ENCODE measurements around the gene MID1.
A peak's percentile ranks its signal among the peaks of the same experiment; 100 is the strongest.

The MID1 gene, protein sequence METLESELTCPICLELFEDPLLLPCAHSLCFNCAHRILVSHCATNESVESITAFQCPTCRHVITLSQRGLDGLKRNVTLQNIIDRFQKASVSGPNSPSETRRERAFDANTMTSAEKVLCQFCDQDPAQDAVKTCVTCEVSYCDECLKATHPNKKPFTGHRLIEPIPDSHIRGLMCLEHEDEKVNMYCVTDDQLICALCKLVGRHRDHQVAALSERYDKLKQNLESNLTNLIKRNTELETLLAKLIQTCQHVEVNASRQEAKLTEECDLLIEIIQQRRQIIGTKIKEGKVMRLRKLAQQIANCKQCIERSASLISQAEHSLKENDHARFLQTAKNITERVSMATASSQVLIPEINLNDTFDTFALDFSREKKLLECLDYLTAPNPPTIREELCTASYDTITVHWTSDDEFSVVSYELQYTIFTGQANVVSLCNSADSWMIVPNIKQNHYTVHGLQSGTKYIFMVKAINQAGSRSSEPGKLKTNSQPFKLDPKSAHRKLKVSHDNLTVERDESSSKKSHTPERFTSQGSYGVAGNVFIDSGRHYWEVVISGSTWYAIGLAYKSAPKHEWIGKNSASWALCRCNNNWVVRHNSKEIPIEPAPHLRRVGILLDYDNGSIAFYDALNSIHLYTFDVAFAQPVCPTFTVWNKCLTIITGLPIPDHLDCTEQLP

GRCh38 chrX:10620121-10620699 lies at the start of gene MID1:
MID1 (minus strand) TSS chrX:10620585; CDS start chrX:10567547, 53,038 bp downstream.
- no peaks in the 10 kb centered on the region for H3K27me3 ChIP-seq (ENCODE audit: insufficient read depth, low read length)
- peaks cover 45% of the 10 kb centered on the region for H3K4me1 ChIP-seq (ENCODE audit: control insufficient read depth, insufficient read depth, low read length, unreplicated experiment)
- peak within 1 kb of the TSS; percentile 81 for H3K27ac ChIP-seq (ENCODE audit: low read depth, low read length)
- peak within 1 kb of the TSS; percentile 88 for H2AFZ ChIP-seq (ENCODE audit: low read length, unreplicated experiment)
- peaks cover 49% of the 10 kb centered on the region for H3K79me2 ChIP-seq (ENCODE audit: control insufficient read depth, insufficient read depth, low read length, unreplicated experiment)
- peak within 1 kb of the TSS; percentile 97 for H3K4me3 ChIP-seq (ENCODE audit: low read depth, low read length)
- H3K36me3 ChIP-seq (ENCODE audit: insufficient read depth, low read length) = no peaks in the 10 kb centered on the region

GRCh38 chrX:10667143-10667542 lies 46.8 kb upstream of the MID1 start:
- H3K27ac ChIP-seq (ENCODE audit: low read depth, low read length) = no peak overlapping the region
- H3K79me2 ChIP-seq (ENCODE audit: control insufficient read depth, insufficient read depth, low read length, unreplicated experiment) = no peaks in the 10 kb centered on the region
- H3K36me3 ChIP-seq (ENCODE audit: insufficient read depth, low read length) = no peaks in the 10 kb centered on the region
- no peak overlapping the region for H2AFZ ChIP-seq (ENCODE audit: low read length, unreplicated experiment)
- H3K4me3 ChIP-seq (ENCODE audit: low read depth, low read length) = no peak overlapping the region
- H3K4me1 ChIP-seq (ENCODE audit: control insufficient read depth, insufficient read depth, low read length, unreplicated experiment) = no peaks in the 10 kb centered on the region
- H3K27me3 ChIP-seq (ENCODE audit: insufficient read depth, low read length) = 0 out of 2 replicates have a peak, but pooled peaks cover 1% of the 10 kb centered on the region

- Histone ChIP-seq H3K4me1 (ENCODE audit: control insufficient read depth, insufficient read depth, low read length, unreplicated experiment) (no peaks in the 10 kb centered on the region), H3K27ac (ENCODE audit: low read depth, low read length) (no peak overlapping the region), H3K79me2 (ENCODE audit: control insufficient read depth, insufficient read depth, low read length, unreplicated experiment) (no peaks in the 10 kb centered on the region), H2AFZ (ENCODE audit: low read length, unreplicated experiment) (no peak overlapping the region), H3K4me3 (ENCODE audit: low read depth, low read length) (no peak overlapping the region), H3K27me3 (ENCODE audit: insufficient read depth, low read length) (no peaks in the 10 kb centered on the region), H3K36me3 (ENCODE audit: insufficient read depth, low read length) (no peaks in the 10 kb centered on the region)
These were observed 45.7 kb upstream of the MID1 start for GRCh38 chrX:10666102-10666501.

DNA sequence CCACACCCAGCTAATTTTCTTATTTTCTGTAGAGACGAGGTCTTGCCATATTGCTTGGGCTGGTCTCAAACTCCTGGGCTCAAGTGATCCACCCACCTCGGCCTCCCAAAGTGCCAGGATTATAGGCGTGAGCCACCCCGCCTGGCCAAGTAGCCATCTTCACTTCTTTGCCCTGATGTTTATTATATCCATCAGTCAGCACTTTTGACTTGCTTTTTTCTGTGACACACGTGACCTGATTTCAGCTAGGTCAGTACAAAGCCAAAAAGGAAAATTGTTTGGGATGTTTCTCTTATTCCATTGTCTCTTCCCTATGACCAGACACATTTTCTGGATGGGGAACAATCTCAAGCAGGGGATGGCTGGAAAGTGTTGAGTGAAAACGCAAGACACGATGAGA lies 45.3 kb upstream of the MID1 start:
- no peaks in the 10 kb centered on the region for H3K36me3 ChIP-seq (ENCODE audit: insufficient read depth, low read length)
- H3K79me2 ChIP-seq (ENCODE audit: control insufficient read depth, insufficient read depth, low read length, unreplicated experiment) = no peaks in the 10 kb centered on the region
- H3K4me1 ChIP-seq (ENCODE audit: control insufficient read depth, insufficient read depth, low read length, unreplicated experiment) = no peaks in the 10 kb centered on the region
- no peak overlapping the region for H3K27ac ChIP-seq (ENCODE audit: low read depth, low read length)
- no peak overlapping the region for H3K4me3 ChIP-seq (ENCODE audit: low read depth, low read length)
- H3K27me3 ChIP-seq (ENCODE audit: insufficient read depth, low read length) = no peaks in the 10 kb centered on the region
- H2AFZ ChIP-seq (ENCODE audit: low read length, unreplicated experiment) = no peak overlapping the region

DNA sequence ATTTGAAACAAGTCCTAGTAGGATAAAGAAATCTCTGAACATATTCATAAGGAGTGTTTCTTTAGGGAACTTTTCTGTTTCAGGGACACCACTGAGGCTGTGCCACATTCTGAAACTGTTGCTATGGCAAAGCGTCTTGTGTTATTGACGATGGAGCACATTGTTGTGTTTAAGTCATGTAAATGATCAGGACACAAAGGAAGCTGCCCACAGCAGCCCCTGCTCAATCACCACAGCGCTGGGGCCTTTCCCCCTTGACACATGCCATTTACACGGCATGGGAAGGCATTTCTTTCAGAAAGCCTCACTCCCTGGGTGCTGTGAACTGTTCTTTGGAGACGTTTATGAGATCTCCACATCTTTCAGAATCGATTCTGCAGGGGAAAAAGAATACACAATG lies 39.8 kb upstream of the MID1 start:
- Histone ChIP-seq H3K36me3 (ENCODE audit: insufficient read depth, low read length) (no peaks in the 10 kb centered on the region), H3K4me1 (ENCODE audit: control insufficient read depth, insufficient read depth, low read length, unreplicated experiment) (no peaks in the 10 kb centered on the region), H3K27ac (ENCODE audit: low read depth, low read length) (no peak overlapping the region), H3K4me3 (ENCODE audit: low read depth, low read length) (no peak overlapping the region), H2AFZ (ENCODE audit: low read length, unreplicated experiment) (no peak overlapping the region), H3K27me3 (ENCODE audit: insufficient read depth, low read length) (no peaks in the 10 kb centered on the region), H3K79me2 (ENCODE audit: control insufficient read depth, insufficient read depth, low read length, unreplicated experiment) (no peaks in the 10 kb centered on the region)

GRCh38 chrX:10656214-10656613 lies 35.8 kb upstream of the MID1 start:
- H3K27me3 ChIP-seq (ENCODE audit: insufficient read depth, low read length) = no peaks in the 10 kb centered on the region

GRCh38 chrX:10654960-10655359 lies 34.6 kb upstream of the MID1 start:
- H3K79me2 ChIP-seq (ENCODE audit: control insufficient read depth, insufficient read depth, low read length, unreplicated experiment) = no peaks in the 10 kb centered on the region
- no peak overlapping the region for H2AFZ ChIP-seq (ENCODE audit: low read length, unreplicated experiment)
- H3K36me3 ChIP-seq (ENCODE audit: insufficient read depth, low read length) = no peaks in the 10 kb centered on the region
- no peaks in the 10 kb centered on the region for H3K27me3 ChIP-seq (ENCODE audit: insufficient read depth, low read length)
- no peak overlapping the region for H3K4me3 ChIP-seq (ENCODE audit: low read depth, low read length)
- H3K27ac ChIP-seq (ENCODE audit: low read depth, low read length) = no peak overlapping the region
- no peaks in the 10 kb centered on the region for H3K4me1 ChIP-seq (ENCODE audit: control insufficient read depth, insufficient read depth, low read length, unreplicated experiment)

More at GRCh38 chrX:10656214-10656613, 35.8 kb upstream of the MID1 start:
- no peaks in the 10 kb centered on the region for H3K36me3 ChIP-seq (ENCODE audit: insufficient read depth, low read length)
- no peak overlapping the region for H2AFZ ChIP-seq (ENCODE audit: low read length, unreplicated experiment)
- no peak overlapping the region for H3K27ac ChIP-seq (ENCODE audit: low read depth, low read length)
- H3K4me3 ChIP-seq (ENCODE audit: low read depth, low read length) = no peak overlapping the region
- no peaks in the 10 kb centered on the region for H3K4me1 ChIP-seq (ENCODE audit: control insufficient read depth, insufficient read depth, low read length, unreplicated experiment)
- H3K79me2 ChIP-seq (ENCODE audit: control insufficient read depth, insufficient read depth, low read length, unreplicated experiment) = no peaks in the 10 kb centered on the region

DNA sequence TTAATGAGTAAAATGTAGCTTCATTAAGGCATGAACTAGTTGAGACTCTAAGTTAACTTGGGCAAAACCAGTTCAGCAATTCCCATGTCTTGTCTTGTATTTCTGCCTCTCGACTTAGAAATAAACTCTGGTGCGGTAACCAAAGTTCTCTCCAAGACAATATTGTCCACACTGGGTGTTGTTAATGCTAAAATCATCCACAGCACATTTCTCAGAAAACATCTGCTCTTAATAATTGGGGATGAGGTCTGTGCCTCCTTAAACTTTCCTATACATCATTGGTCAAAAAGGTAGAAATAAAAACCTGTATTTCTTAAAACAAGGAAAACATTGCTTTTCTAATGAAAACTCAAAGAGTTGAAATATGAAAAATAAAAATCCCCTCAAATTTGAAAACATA lies 32.9 kb upstream of the MID1 start:
- Histone ChIP-seq H2AFZ (ENCODE audit: low read length, unreplicated experiment) (no peak overlapping the region), H3K4me1 (ENCODE audit: control insufficient read depth, insufficient read depth, low read length, unreplicated experiment) (no peaks in the 10 kb centered on the region), H3K4me3 (ENCODE audit: low read depth, low read length) (no peak overlapping the region), H3K27me3 (ENCODE audit: insufficient read depth, low read length) (no peaks in the 10 kb centered on the region), H3K27ac (ENCODE audit: low read depth, low read length) (no peak overlapping the region), H3K79me2 (ENCODE audit: control insufficient read depth, insufficient read depth, low read length, unreplicated experiment) (no peaks in the 10 kb centered on the region), H3K36me3 (ENCODE audit: insufficient read depth, low read length) (no peaks in the 10 kb centered on the region)

DNA sequence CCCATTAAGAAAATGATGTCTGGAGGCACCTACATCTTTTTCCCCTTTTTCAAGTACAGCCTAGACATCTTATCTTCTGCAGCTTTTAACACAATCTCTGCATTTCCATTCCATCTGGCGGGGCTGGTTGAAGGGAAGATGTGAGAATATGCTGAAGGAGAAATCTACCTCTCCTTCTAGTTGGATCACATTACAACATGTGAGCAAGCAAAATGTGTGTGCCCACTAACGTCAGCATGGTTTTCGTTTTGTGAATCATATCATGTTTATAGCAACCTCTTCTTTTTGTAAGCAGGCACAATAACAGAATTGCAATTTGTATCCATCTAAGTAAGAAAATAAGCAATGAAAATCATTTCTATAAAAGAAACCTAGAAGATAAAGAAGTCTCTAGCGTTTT lies 28.9 kb upstream of the MID1 start:
- H3K27me3 ChIP-seq (ENCODE audit: insufficient read depth, low read length) = no peaks in the 10 kb centered on the region
- H3K4me1 ChIP-seq (ENCODE audit: control insufficient read depth, insufficient read depth, low read length, unreplicated experiment) = no peaks in the 10 kb centered on the region
- no peak overlapping the region for H3K4me3 ChIP-seq (ENCODE audit: low read depth, low read length)
- H3K36me3 ChIP-seq (ENCODE audit: insufficient read depth, low read length) = no peaks in the 10 kb centered on the region
- H3K79me2 ChIP-seq (ENCODE audit: control insufficient read depth, insufficient read depth, low read length, unreplicated experiment) = no peaks in the 10 kb centered on the region
- H3K27ac ChIP-seq (ENCODE audit: low read depth, low read length) = no peak overlapping the region
- H2AFZ ChIP-seq (ENCODE audit: low read length, unreplicated experiment) = no peak overlapping the region

DNA sequence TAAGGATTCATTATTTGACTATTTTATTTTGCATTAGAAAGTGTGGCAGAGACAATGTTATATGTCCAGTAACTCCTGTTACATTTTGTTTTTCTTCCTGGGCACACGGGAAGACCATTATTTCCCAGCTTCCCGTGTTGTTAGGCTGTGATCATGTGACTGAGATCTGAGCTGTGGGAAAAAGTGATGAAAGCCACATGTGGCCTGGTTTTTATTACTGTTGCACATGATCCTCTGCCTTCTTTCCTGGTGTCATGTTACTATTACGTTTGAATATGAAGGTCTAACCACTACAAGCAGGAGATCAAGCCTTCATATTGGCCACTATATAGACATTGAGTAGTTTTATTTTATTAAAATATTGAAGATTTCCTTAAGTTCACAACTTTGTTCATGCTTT lies 28.2 kb upstream of the MID1 start:
- Histone ChIP-seq H3K27ac (ENCODE audit: low read depth, low read length) (no peak overlapping the region), H3K79me2 (ENCODE audit: control insufficient read depth, insufficient read depth, low read length, unreplicated experiment) (no peaks in the 10 kb centered on the region), H3K4me3 (ENCODE audit: low read depth, low read length) (no peak overlapping the region), H3K27me3 (ENCODE audit: insufficient read depth, low read length) (no peaks in the 10 kb centered on the region), H3K36me3 (ENCODE audit: insufficient read depth, low read length) (no peaks in the 10 kb centered on the region), H3K4me1 (ENCODE audit: control insufficient read depth, insufficient read depth, low read length, unreplicated experiment) (no peaks in the 10 kb centered on the region), H2AFZ (ENCODE audit: low read length, unreplicated experiment) (no peak overlapping the region)
